Measurements from ENCODE around the gene SBK1.

Gene SBK1

GRCh38 chr16:28282045-28282444 lies 10.3 kb upstream of the SBK1 start:
- no peak for DNase-seq (ENCODE audit: low read depth in 2 of 2)

GRCh38 chr16:28283173-28283572 lies 9.2 kb upstream of the SBK1 start:
- no peak for DNase-seq (ENCODE audit: low read depth in 2 of 2)

- no peak for DNase-seq (ENCODE audit: low read depth in 2 of 2)
Observed at GRCh38 chr16:28283798-28284577, 8.3 kb upstream of the SBK1 start.

- no peak for DNase-seq (ENCODE audit: low read depth in 2 of 2)
Observed at GRCh38 chr16:28285649-28286048, 6.7 kb upstream of the SBK1 start.

GRCh38 chr16:28288114-28288513 lies 4.2 kb upstream of the SBK1 start:
- no peak for DNase-seq (ENCODE audit: low read depth in 2 of 2)

GRCh38 chr16:28289048-28289447 lies 3.3 kb upstream of the SBK1 start:
- no peak for DNase-seq (ENCODE audit: low read depth in 2 of 2)

GRCh38 chr16:28289939-28290858 lies 2.1 kb upstream of the SBK1 start:
- no peak for DNase-seq (ENCODE audit: low read depth in 2 of 2)

- no peak for DNase-seq (ENCODE audit: low read depth in 2 of 2)
Observed at GRCh38 chr16:28290859-28291254, 1.5 kb upstream of the SBK1 start.

GRCh38 chr16:28292731-28293600 lies 641 bp downstream of the SBK1 start:
- no peak for DNase-seq (ENCODE audit: low read depth in 2 of 2)

GRCh38 chr16:28293601-28293960 lies 1.3 kb downstream of the SBK1 start:
- DNase-seq (ENCODE audit: low read depth in 2 of 2) = no peak

- DNase-seq (ENCODE audit: low read depth in 2 of 2) = no peak
Observed at GRCh38 chr16:28294201-28294600, 1.9 kb downstream of the SBK1 start.

- no peak for DNase-seq (ENCODE audit: low read depth in 2 of 2)
Observed at GRCh38 chr16:28295276-28295675, 3.0 kb downstream of the SBK1 start.

- no peak for DNase-seq (ENCODE audit: low read depth in 2 of 2)
Observed at GRCh38 chr16:28297308-28297707, 5.0 kb downstream of the SBK1 start.

GRCh38 chr16:28297784-28298510 lies 5.6 kb downstream of the SBK1 start:
- no peak for DNase-seq (ENCODE audit: low read depth in 2 of 2)

- DNase-seq (ENCODE audit: low read depth in 2 of 2) = no peak
Observed at GRCh38 chr16:28298511-28298878, 6.2 kb downstream of the SBK1 start.

- no peak for DNase-seq (ENCODE audit: low read depth in 2 of 2)
Observed at GRCh38 chr16:28300327-28300726, 8.0 kb downstream of the SBK1 start.

GRCh38 chr16:28301154-28301553 lies 8.8 kb downstream of the SBK1 start:
- no peak for DNase-seq (ENCODE audit: low read depth in 2 of 2)

GRCh38 chr16:28301620-28302019 lies 9.3 kb downstream of the SBK1 start:
- DNase-seq (ENCODE audit: low read depth in 2 of 2) = no peak

GRCh38 chr16:28303132-28303531 lies 10.8 kb downstream of the SBK1 start:
- DNase-seq (ENCODE audit: low read depth in 2 of 2) = no peak

- no peak for DNase-seq (ENCODE audit: low read depth in 2 of 2)
Observed at GRCh38 chr16:28304214-28304613, 11.9 kb downstream of the SBK1 start.

- DNase-seq (ENCODE audit: low read depth in 2 of 2) = no peak
Observed at GRCh38 chr16:28307936-28308335, 15.6 kb downstream of the SBK1 start.

Measured in fibroblast of skin of left biceps (primary cell).